HCT116 (cell line): ENCODE data around the gene POLN. TPM values are rescaled to one million over a fixed set of nuclear protein-coding genes. Genes with fewer than 3 reads are reported as not detected.

Source experiments
- ATAC-seq: fragments of 200-7000 bp; cut with Tn5 transposase; 2 replicates; pipeline ENCODE4 v1.9.1; 2020; ENCODE audit warnings: mild to moderate bottlenecking, moderate library complexity
- BruUV-seq: library from RNA; stranded (reverse); fragments of 400-500 nt; replicated peaks from 2 replicates; lab custom pipeline; 2021; lab: Mats Ljungman, UMichigan
- CTCF ChIA-PET: fragments of 300-600 bp; sonication (Branson Sonifier 250); formaldehyde crosslinking; loops from one replicate; lab custom pipeline; 2021; ENCODE audit warnings: antibody characterized with exemption; lab: Charles Lee
- POLR2A ChIA-PET: fragments of 300-600, 350-600 bp; sonication (Branson Sonifier 250); formaldehyde crosslinking; loops from one replicate; lab custom pipeline; 2021; ENCODE audit warnings: antibody characterized with exemption; lab: Charles Lee
- RAD21 ChIA-PET, 2 experiments: fragments of 300-600 bp; sonication (Branson Sonifier 250); formaldehyde crosslinking; loops; one replicate each; lab custom pipeline; 2023; ENCODE audit warnings: low total read pairs in 2 of 2; ENCODE audit not compliant: uncharacterized antibody in 2 of 2, unreplicated experiment in 2 of 2, low non-redundant PET in 1 of 2; lab: Charles Lee
- DNase-seq: peaks from one replicate; pipeline ENCODE4 v3.0.0-alpha.2; 2010; ENCODE audit warnings: low read depth, low spot score
- H2AFZ ChIP-seq: fragments of 200-600 bp; shearing (Covaris generic), sonication (generic); 2 replicates; pipeline ENCODE4 v1.6.1; 2017; ENCODE audit warnings: low read depth, mixed run types, mixed read lengths, antibody characterized with exemption, low read length; ENCODE audit not compliant: poor library complexity, severe bottlenecking
- H3K27ac ChIP-seq: 2 replicates; pipeline ENCODE4 v1.5.1; 2012; ENCODE audit warnings: low read depth, low read length
- H3K27me3 ChIP-seq: fragments of 200-600 bp; sonication (generic); 2 replicates; pipeline ENCODE4 v1.6.1; 2016; ENCODE audit warnings: mixed run types, low read length, mixed read lengths; ENCODE audit not compliant: insufficient read depth
- H3K36me3 ChIP-seq, 2 experiments: fragments of 200-500 bp in 1 of 2; fragments of 200-600 bp in 1 of 2; sonication (Bioruptor generic) in 1 of 2; sonication (generic) in 1 of 2; 2 replicates each; pipeline versions ENCODE4 v1.5.1 to v1.6.1; 2014 to 2016; ENCODE audit warnings: low read length in 2 of 2, inconsistent platforms in 1 of 2, mixed read lengths in 1 of 2, mixed run types in 1 of 2; ENCODE audit not compliant: insufficient read depth in 2 of 2, control insufficient read depth in 1 of 2
- H3K4me1 ChIP-seq, 2 experiments: fragments of 200-600 bp in 1 of 2; sonication (generic) in 1 of 2; 2 replicates each; pipeline versions ENCODE4 v1.5.1 to v1.6.1; 2012 to 2017; ENCODE audit warnings: low read length in 2 of 2, inconsistent platforms in 1 of 2, mild to moderate bottlenecking in 1 of 2, mixed read lengths in 1 of 2, mixed run types in 1 of 2, moderate library complexity in 1 of 2; ENCODE audit not compliant: insufficient read depth in 2 of 2, control insufficient read depth in 1 of 2
- H3K4me2 ChIP-seq: fragments of 200-600 bp; sonication (generic); 2 replicates; pipeline ENCODE4 v1.6.1; 2017; ENCODE audit warnings: mixed run types, low read length, mixed read lengths
- H3K4me3 ChIP-seq, 2 experiments: fragments of 200-600 bp in 1 of 2; sonication (generic) in 1 of 2; replicated peaks in 1 of 2; 2 replicates each; pipeline ENCODE4 v1.5.1; 2011 to 2016; ENCODE audit warnings: low read length in 2 of 2, control low read depth in 1 of 2, low read depth in 1 of 2, mild to moderate bottlenecking in 1 of 2, mixed read lengths in 1 of 2, mixed run types in 1 of 2
- H3K79me2 ChIP-seq: fragments of 200-600 bp; sonication (generic); 2 replicates; pipeline ENCODE4 v1.6.1; 2017; ENCODE audit warnings: mild to moderate bottlenecking, mixed run types, low read length, moderate library complexity, mixed read lengths; ENCODE audit not compliant: insufficient read depth
- H3K9ac ChIP-seq: fragments of 200-600 bp; sonication (generic); 2 replicates; pipeline ENCODE4 v1.6.1; 2016; ENCODE audit warnings: low read length, mixed read lengths
- H3K9me2 ChIP-seq: fragments of 200-600 bp; sonication (generic), shearing (Covaris generic); 2 replicates; pipeline ENCODE4 v1.6.1; 2017; ENCODE audit warnings: mixed run types, mild to moderate bottlenecking, moderate library complexity; ENCODE audit not compliant: insufficient read depth
- H3K9me3 ChIP-seq, 2 experiments: fragments of 200-500 bp in 1 of 2; fragments of 200-600 bp in 1 of 2; sonication (Bioruptor generic) in 1 of 2; sonication (generic) in 1 of 2; 2 replicates each; pipeline ENCODE4 v1.6.1; 2014 to 2017; ENCODE audit warnings: low read length in 2 of 2, mixed read lengths in 2 of 2, inconsistent platforms in 1 of 2, low read depth in 1 of 2, mild to moderate bottlenecking in 1 of 2, mixed run types in 1 of 2, moderate library complexity in 1 of 2; ENCODE audit not compliant: control insufficient read depth in 1 of 2, insufficient read depth in 1 of 2
- H4K20me1 ChIP-seq: fragments of 200-600 bp; sonication (generic), shearing (Covaris generic); 2 replicates; pipeline ENCODE4 v1.6.1; 2017; ENCODE audit warnings: mixed run types, mild to moderate bottlenecking, moderate library complexity; ENCODE audit not compliant: insufficient read depth
- CBX3 ChIP-seq: IDR thresholded peaks from 2 replicates; pipeline ENCODE4 v1.6.1; 2012; ENCODE audit warnings: low read depth
- EGR1 ChIP-seq: IDR thresholded peaks from 2 replicates; pipeline ENCODE4 v1.6.1; 2012; ENCODE audit warnings: low read depth
- EZH2 ChIP-seq: fragments of 200-600 bp; sonication (generic); IDR thresholded peaks from 2 replicates; pipeline ENCODE4 v1.6.1; 2017; ENCODE audit warnings: antibody characterized with exemption, mixed run types
- FOSL1 ChIP-seq: IDR thresholded peaks from 2 replicates; pipeline ENCODE4 v1.6.1; 2012; ENCODE audit warnings: low read depth
- JUND ChIP-seq: IDR thresholded peaks from 2 replicates; pipeline ENCODE4 v1.6.1; 2012
- POLR2A ChIP-seq: IDR thresholded peaks from 2 replicates; pipeline ENCODE4 v1.7.0; 2011; ENCODE audit warnings: borderline replicate concordance; ENCODE audit not compliant: insufficient read depth, insufficient read length; ENCODE audit errors: extremely low read depth
- POLR2AphosphoS5 ChIP-seq: IDR thresholded peaks from 2 replicates; pipeline ENCODE4 v1.6.1; 2011; ENCODE audit warnings: mild to moderate bottlenecking, low read depth, low read length, moderate library complexity
- RAD21 ChIP-seq: IDR thresholded peaks from 2 replicates; pipeline ENCODE4 v1.6.1; 2012; ENCODE audit warnings: low read depth, mild to moderate bottlenecking
- SIN3A ChIP-seq: IDR thresholded peaks from 2 replicates; pipeline ENCODE4 v1.6.1; 2012; ENCODE audit warnings: low read depth
- SP1 ChIP-seq: IDR thresholded peaks from 2 replicates; pipeline ENCODE4 v1.6.1; 2012; ENCODE audit warnings: low read depth
- SRF ChIP-seq: IDR thresholded peaks from 2 replicates; pipeline ENCODE4 v1.6.1; 2012; ENCODE audit warnings: low read depth
- TCF7L2 ChIP-seq: IDR thresholded peaks from 2 replicates; pipeline ENCODE4 v1.7.0; 2011; ENCODE audit warnings: borderline replicate concordance, inconsistent platforms; ENCODE audit not compliant: insufficient read depth, insufficient read length; ENCODE audit errors: extremely low read depth
- YY1 ChIP-seq: IDR thresholded peaks from 2 replicates; pipeline ENCODE4 v1.6.1; 2011; ENCODE audit warnings: low read length, low read depth, moderate library complexity, mild to moderate bottlenecking; ENCODE audit not compliant: insufficient replicate concordance; ENCODE audit errors: extremely low read depth
- ZNF274 ChIP-seq: fragments of 200-500 bp; sonication (Bioruptor generic); IDR thresholded peaks from 2 replicates; pipeline ENCODE4 v1.6.1; 2014; ENCODE audit warnings: mild to moderate bottlenecking, low read depth, low read length, inconsistent platforms
- intact Hi-C: fragments of 100-400 bp; cut with micrococcal nuclease; formaldehyde crosslinking; loops from 2 replicates; pipeline ENCODE4 v1.10.0; 2022
- total RNA-seq: library from RNA; stranded (reverse); gene quantifications from one replicate; pipeline ENCODE4 v1.2.1, GENCODE V29; 2021; ENCODE audit not compliant: unreplicated experiment
- TF ChIP-seq, protein P1 (sequence below): IDR thresholded peaks from 2 replicates; pipeline ENCODE4 v1.6.1; 2012
- TF ChIP-seq, protein P2 (sequence below): IDR thresholded peaks from 2 replicates; pipeline ENCODE4 v1.6.1; 2012; ENCODE audit warnings: low read depth
- TF ChIP-seq, protein P3 (sequence below): IDR thresholded peaks from 2 replicates; pipeline ENCODE4 v1.6.1; 2012
- TF ChIP-seq, protein P4 (sequence below): IDR thresholded peaks from 2 replicates; pipeline ENCODE4 v1.6.1; 2011; ENCODE audit warnings: mild to moderate bottlenecking, low read length, moderate library complexity; ENCODE audit not compliant: insufficient replicate concordance; ENCODE audit errors: extremely low read depth
- TF ChIP-seq, protein P5 (sequence below), 3 experiments: fragments of 200-600 bp in 1 of 3; sonication (generic) in 1 of 3; IDR thresholded peaks in 2 of 3; conservative IDR thresholded peaks in 1 of 3; 2 replicates each; pipeline ENCODE4 v1.5.1; 2012 to 2017; ENCODE audit warnings: low read depth in 2 of 3, low read length in 2 of 3, antibody characterized with exemption in 1 of 3, borderline replicate concordance in 1 of 3, control low read depth in 1 of 3, mild to moderate bottlenecking in 1 of 3, mixed read lengths in 1 of 3, mixed run types in 1 of 3, moderate library complexity in 1 of 3; ENCODE audit not compliant: insufficient read depth in 1 of 3

The POLN gene
- total RNA-seq, 1 experiment from 2014 or later: 3.1 TPM

DNA sequence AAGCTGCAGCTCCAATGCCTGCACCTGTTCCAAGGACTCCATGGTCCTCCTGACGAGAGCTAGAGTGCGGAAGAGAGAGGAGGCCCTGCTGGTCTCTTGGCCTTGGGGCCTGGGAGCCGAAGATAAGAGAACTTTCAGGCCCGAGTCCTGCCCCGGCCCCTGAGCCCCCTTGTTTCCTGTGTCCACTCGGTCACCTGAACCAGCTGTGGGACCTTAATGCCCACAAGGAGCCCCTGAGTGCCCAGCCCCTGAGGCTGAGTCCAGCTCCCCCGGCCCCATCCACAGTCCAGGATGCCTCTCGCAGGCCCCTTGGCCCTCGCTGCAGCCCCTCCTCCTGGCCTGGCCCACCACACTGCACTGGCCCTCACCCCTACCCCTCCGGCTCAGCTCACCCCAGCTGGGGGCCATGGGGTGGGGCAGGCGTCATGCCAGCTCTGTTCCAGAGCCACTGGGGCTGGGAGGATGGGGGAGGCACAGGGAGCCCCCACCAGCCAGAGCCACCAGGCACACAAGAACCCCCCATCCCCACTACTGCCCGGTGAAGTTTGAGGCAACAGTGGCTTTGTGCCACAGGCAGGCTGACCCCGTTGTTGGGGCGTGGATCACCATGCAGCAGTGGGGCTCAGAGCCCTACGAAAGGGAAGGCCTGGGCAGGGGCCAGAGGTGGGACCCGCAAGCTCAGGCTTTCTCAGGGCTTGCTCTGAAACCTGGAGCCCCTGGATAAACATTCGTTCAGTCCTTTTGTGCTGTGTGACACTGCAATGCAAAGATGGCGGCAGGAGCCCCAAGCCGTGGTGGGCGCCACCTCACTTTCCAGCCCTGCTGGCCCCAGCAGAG lies 168.7 kb downstream of the POLN start:
- TF ChIP-seq POLR2A (no peak), CBX3 (no peak), EZH2 (no peak), TCF7L2 (no peak), JUND (no peak), EGR1 (no peak), RAD21 (no peak), SIN3A (no peak), ZNF274 (no peak), YY1 (no peak), FOSL1 (no peak), SRF (no peak), POLR2AphosphoS5 (no peak), SP1 (no peak)
- TF ChIP-seq, protein P1, sequence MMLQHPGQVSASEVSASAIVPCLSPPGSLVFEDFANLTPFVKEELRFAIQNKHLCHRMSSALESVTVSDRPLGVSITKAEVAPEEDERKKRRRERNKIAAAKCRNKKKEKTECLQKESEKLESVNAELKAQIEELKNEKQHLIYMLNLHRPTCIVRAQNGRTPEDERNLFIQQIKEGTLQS: no peak
- TF ChIP-seq, protein P2, sequence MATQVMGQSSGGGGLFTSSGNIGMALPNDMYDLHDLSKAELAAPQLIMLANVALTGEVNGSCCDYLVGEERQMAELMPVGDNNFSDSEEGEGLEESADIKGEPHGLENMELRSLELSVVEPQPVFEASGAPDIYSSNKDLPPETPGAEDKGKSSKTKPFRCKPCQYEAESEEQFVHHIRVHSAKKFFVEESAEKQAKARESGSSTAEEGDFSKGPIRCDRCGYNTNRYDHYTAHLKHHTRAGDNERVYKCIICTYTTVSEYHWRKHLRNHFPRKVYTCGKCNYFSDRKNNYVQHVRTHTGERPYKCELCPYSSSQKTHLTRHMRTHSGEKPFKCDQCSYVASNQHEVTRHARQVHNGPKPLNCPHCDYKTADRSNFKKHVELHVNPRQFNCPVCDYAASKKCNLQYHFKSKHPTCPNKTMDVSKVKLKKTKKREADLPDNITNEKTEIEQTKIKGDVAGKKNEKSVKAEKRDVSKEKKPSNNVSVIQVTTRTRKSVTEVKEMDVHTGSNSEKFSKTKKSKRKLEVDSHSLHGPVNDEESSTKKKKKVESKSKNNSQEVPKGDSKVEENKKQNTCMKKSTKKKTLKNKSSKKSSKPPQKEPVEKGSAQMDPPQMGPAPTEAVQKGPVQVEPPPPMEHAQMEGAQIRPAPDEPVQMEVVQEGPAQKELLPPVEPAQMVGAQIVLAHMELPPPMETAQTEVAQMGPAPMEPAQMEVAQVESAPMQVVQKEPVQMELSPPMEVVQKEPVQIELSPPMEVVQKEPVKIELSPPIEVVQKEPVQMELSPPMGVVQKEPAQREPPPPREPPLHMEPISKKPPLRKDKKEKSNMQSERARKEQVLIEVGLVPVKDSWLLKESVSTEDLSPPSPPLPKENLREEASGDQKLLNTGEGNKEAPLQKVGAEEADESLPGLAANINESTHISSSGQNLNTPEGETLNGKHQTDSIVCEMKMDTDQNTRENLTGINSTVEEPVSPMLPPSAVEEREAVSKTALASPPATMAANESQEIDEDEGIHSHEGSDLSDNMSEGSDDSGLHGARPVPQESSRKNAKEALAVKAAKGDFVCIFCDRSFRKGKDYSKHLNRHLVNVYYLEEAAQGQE: no peak
- TF ChIP-seq, protein P3, sequence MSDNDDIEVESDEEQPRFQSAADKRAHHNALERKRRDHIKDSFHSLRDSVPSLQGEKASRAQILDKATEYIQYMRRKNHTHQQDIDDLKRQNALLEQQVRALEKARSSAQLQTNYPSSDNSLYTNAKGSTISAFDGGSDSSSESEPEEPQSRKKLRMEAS: no peak
- TF ChIP-seq, protein P4, sequence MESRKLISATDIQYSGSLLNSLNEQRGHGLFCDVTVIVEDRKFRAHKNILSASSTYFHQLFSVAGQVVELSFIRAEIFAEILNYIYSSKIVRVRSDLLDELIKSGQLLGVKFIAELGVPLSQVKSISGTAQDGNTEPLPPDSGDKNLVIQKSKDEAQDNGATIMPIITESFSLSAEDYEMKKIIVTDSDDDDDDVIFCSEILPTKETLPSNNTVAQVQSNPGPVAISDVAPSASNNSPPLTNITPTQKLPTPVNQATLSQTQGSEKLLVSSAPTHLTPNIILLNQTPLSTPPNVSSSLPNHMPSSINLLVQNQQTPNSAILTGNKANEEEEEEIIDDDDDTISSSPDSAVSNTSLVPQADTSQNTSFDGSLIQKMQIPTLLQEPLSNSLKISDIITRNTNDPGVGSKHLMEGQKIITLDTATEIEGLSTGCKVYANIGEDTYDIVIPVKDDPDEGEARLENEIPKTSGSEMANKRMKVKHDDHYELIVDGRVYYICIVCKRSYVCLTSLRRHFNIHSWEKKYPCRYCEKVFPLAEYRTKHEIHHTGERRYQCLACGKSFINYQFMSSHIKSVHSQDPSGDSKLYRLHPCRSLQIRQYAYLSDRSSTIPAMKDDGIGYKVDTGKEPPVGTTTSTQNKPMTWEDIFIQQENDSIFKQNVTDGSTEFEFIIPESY: no peak
- TF ChIP-seq, protein P5, sequence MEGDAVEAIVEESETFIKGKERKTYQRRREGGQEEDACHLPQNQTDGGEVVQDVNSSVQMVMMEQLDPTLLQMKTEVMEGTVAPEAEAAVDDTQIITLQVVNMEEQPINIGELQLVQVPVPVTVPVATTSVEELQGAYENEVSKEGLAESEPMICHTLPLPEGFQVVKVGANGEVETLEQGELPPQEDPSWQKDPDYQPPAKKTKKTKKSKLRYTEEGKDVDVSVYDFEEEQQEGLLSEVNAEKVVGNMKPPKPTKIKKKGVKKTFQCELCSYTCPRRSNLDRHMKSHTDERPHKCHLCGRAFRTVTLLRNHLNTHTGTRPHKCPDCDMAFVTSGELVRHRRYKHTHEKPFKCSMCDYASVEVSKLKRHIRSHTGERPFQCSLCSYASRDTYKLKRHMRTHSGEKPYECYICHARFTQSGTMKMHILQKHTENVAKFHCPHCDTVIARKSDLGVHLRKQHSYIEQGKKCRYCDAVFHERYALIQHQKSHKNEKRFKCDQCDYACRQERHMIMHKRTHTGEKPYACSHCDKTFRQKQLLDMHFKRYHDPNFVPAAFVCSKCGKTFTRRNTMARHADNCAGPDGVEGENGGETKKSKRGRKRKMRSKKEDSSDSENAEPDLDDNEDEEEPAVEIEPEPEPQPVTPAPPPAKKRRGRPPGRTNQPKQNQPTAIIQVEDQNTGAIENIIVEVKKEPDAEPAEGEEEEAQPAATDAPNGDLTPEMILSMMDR (IDR thresholded peaks at IDR 0.05 in 2 of 3, conservative IDR thresholded peaks at IDR 0.05 in 1 of 3; ENCODE audit: borderline replicate concordance in 1 of 3, insufficient read depth in 1 of 3, low read depth in 2 of 3, low read length in 2 of 3): no peak

More for the DNA sequence above, 168.7 kb downstream of the POLN start:
- Histone ChIP-seq H3K9ac (no peak overlapping the region), H3K79me2 (no peaks in the 10 kb centered on the region), H3K4me2 (no peak overlapping the region), H3K9me3 (no peaks in the 10 kb centered on the region), H3K9me2 (no peaks in the 10 kb centered on the region), H3K4me3 (no peak overlapping the region), H3K4me1 (peaks cover 8 to 17% of the 10 kb centered on the region in 2 experiments; a peak in 3 of 4 replicates), H3K36me3 (no peaks in the 10 kb centered on the region), H3K27ac (no peak overlapping the region), H4K20me1 (no peaks in the 10 kb centered on the region), H3K27me3 (no peaks in the 10 kb centered on the region), H2AFZ (no peak overlapping the region)
- ChIA-PET POLR2A (no interaction called here), RAD21 (no interaction called here), CTCF (no interaction called here)
- ATAC-seq (no peak), DNase-seq (no peak)
- no TSS peak for BruUV-seq
- intact Hi-C loops: no loop called here
